ENCODE results near the gene TJP1. TPM values are rescaled to one million over a fixed set of nuclear protein-coding genes. Genes with fewer than 3 reads are reported as not detected.

The TJP1 gene
- total and polyA plus RNA-seq, 2 experiments from 2014 or later, result 39.2 to 51.2 TPM

- no peak overlapping the region for H3K9ac ChIP-seq
- no peak for TF ChIP-seq EZH2phosphoT487 (IDR thresholded peaks at IDR 0.05; ENCODE audit: insufficient read depth, low read depth)
- no peak for TF ChIP-seq EZH2 (IDR thresholded peaks at IDR 0.05; ENCODE audit: insufficient read depth, poor library complexity, severe bottlenecking)
- H3K79me2 ChIP-seq (ENCODE audit: insufficient read depth), result no peaks in the 10 kb centered on the region
- H3K9me3 ChIP-seq (ENCODE audit: low read depth), result no peaks in the 10 kb centered on the region
- in situ Hi-C loops (cut with MboI), result no loop called here
- no peak for DNase-seq
- no peaks in the 10 kb centered on the region for H3K9me2 ChIP-seq (ENCODE audit: insufficient read depth)
- H3K27ac ChIP-seq, result no peak overlapping the region
- H3F3A ChIP-seq (ENCODE audit: insufficient read depth), result no peaks in the 10 kb centered on the region
- H3K4me2 ChIP-seq (ENCODE audit: unreplicated experiment), result no peak overlapping the region
- 72 to 75% methylated on average over 33 of the region's 33 CpGs for WGBS, 2 experiments (ENCODE audit: low coverage in 1 of 2, low lambda C conversion rate in 2 of 2, missing lambda C conversion rate in 2 of 2)
- no peak overlapping the region for H3K4me3 ChIP-seq
- H4K20me1 ChIP-seq (ENCODE audit: insufficient read depth), result no peaks in the 10 kb centered on the region
- no peaks in the 10 kb centered on the region for H3K4me1 ChIP-seq (ENCODE audit: insufficient read depth)
- no peak overlapping the region for H2AFZ ChIP-seq
- H3K27me3 ChIP-seq (replicated peaks; ENCODE audit: insufficient read depth), result no peaks in the 10 kb centered on the region; the same call in 1 of the 2 replicates
- H3K36me3 ChIP-seq (ENCODE audit: low read depth), result no peaks in the 10 kb centered on the region
Observed at GRCh38 chr15:29656636-29657475, 165.4 kb downstream of the TJP1 start.

DNA sequence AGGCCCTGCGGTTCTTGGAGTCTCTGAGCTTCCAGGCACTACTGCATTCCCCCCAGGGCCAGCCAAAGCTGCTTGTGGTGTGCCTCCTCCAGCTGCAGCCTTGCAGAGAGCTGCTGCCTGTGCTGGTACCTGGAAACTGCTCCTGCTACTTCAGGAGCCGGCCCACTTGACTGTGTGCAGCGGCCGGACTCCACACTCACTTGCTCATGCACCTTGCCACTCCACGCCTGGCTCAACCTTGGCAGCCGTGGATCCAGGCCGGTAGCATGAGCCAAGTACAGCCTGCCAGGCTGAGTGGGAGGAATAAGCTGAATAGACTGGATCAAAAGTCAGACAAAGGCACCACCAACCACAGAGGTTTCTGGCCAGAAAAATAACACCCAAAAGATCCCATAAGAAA, 169.7 kb downstream of the TJP1 start:
- no peaks in the 10 kb centered on the region for H3K9me2 ChIP-seq (ENCODE audit: insufficient read depth)
- in situ Hi-C loops (cut with MboI), result no loop called here
- H3K27me3 ChIP-seq (replicated peaks; ENCODE audit: insufficient read depth), result no peaks in the 10 kb centered on the region; the same call in 1 of the 2 replicates
- no peak overlapping the region for H3K4me3 ChIP-seq
- TF ChIP-seq EZH2phosphoT487 (IDR thresholded peaks at IDR 0.05; ENCODE audit: insufficient read depth, low read depth), result no peak
- no peak for TF ChIP-seq EZH2 (IDR thresholded peaks at IDR 0.05; ENCODE audit: insufficient read depth, poor library complexity, severe bottlenecking)
- H4K20me1 ChIP-seq (ENCODE audit: insufficient read depth), result no peaks in the 10 kb centered on the region
- H3K36me3 ChIP-seq (ENCODE audit: low read depth), result no peaks in the 10 kb centered on the region
- H3F3A ChIP-seq (ENCODE audit: insufficient read depth), result no peaks in the 10 kb centered on the region
- H3K4me1 ChIP-seq (ENCODE audit: insufficient read depth), result no peaks in the 10 kb centered on the region
- no peak overlapping the region for H3K4me2 ChIP-seq (ENCODE audit: unreplicated experiment)
- WGBS, 2 experiments (ENCODE audit: low coverage in 1 of 2, low lambda C conversion rate in 2 of 2, missing lambda C conversion rate in 2 of 2), result 50 to 53% methylated on average over 7 of the region's 7 CpGs
- no peaks in the 10 kb centered on the region for H3K9me3 ChIP-seq (ENCODE audit: low read depth)
- H3K9ac ChIP-seq, result no peak overlapping the region
- H3K79me2 ChIP-seq (ENCODE audit: insufficient read depth), result no peaks in the 10 kb centered on the region
- DNase-seq, result no peak
- no peak overlapping the region for H3K27ac ChIP-seq
- H2AFZ ChIP-seq, result no peak overlapping the region

DNA sequence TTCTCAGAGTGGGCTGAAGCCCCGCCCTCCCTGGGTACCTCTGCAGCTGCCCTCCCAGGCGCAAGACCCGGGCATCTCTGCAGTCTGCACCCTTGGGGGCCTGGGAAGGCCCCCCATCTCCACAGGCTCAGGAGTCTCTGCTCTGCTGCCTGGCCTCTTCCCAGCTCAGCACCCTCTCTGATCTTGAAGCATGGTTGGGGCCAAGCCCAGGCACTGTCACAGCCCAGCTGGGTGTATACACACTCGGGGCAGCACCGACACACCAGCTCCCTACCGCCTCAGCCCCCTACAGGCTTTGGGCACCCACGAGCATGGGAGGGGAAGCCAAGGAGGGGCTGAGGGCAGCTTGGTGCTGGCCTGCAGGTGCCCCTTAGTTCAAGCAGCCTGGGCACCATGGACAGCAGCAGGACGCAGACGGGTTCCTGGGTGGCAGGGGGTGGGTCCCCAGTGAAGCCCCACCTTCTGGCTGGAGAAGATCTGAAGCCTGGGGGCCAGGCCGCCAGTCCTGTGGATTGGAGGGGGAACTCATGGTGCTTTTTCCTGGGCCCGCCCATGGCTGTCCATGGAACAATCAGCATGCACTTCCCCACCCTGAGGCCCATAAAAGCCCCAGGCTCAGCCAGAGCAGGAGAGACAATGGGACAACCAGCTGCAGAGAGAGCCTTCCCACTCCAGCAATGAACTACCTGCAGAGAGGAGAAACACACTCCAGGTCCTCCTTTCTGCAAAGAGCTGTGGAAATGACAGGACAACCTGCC, 170.6 kb downstream of the TJP1 start:
- no peaks in the 10 kb centered on the region for H3K9me3 ChIP-seq (ENCODE audit: low read depth)
- WGBS, 2 experiments (ENCODE audit: low coverage in 1 of 2, low lambda C conversion rate in 2 of 2, missing lambda C conversion rate in 2 of 2), result 39 to 52% methylated on average over 11 of the region's 11 CpGs
- TF ChIP-seq EZH2phosphoT487 (IDR thresholded peaks at IDR 0.05; ENCODE audit: insufficient read depth, low read depth) (no peak), EZH2 (IDR thresholded peaks at IDR 0.05; ENCODE audit: insufficient read depth, poor library complexity, severe bottlenecking) (no peak)
- H3K36me3 ChIP-seq (ENCODE audit: low read depth), result no peaks in the 10 kb centered on the region
- no peaks in the 10 kb centered on the region for H3F3A ChIP-seq (ENCODE audit: insufficient read depth)
- no peaks in the 10 kb centered on the region for H3K79me2 ChIP-seq (ENCODE audit: insufficient read depth)
- H3K4me3 ChIP-seq, result no peak overlapping the region
- no peak for DNase-seq
- H4K20me1 ChIP-seq (ENCODE audit: insufficient read depth), result no peaks in the 10 kb centered on the region
- H3K9me2 ChIP-seq (ENCODE audit: insufficient read depth), result no peaks in the 10 kb centered on the region
- in situ Hi-C loops (cut with MboI), result no loop called here
- no peak overlapping the region for H3K27ac ChIP-seq
- no peak overlapping the region for H2AFZ ChIP-seq
- no peaks in the 10 kb centered on the region; the same call in 1 of the 2 replicates for H3K27me3 ChIP-seq (replicated peaks; ENCODE audit: insufficient read depth)
- H3K9ac ChIP-seq, result no peak overlapping the region
- no peak overlapping the region for H3K4me2 ChIP-seq (ENCODE audit: unreplicated experiment)
- no peaks in the 10 kb centered on the region for H3K4me1 ChIP-seq (ENCODE audit: insufficient read depth)

Small RNAs within 50 kb of the gene (small RNA-seq; reads per million reads assigned to genes)
- not detected for gene HMGN2P5 (ENCODE audit: low read depth, low replicate concordance)

All from GM23248 (cell line).